ENCODE results near the gene HCRTR1. TPM values are rescaled to one million over a fixed set of nuclear protein-coding genes. Genes with fewer than 3 reads are reported as not detected.

Gene HCRTR1
- total RNA-seq, 1 donor from 2014 or later, result 0.98 TPM

DNA sequence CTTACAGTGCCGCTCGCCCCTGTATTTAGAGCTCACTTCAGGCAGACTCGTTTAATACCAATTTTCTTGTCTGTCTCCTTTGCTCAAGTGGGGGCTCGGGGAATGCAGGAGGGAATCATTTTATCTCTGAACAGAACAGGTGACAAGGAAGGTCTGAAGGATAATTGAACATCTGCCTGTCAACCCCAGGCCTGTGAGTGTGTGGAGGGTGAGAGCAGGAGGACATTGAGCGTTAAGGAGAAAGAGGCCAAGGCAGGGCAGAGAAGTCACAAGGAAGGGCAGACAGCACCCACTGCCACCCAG is 36.9 kb downstream of the HCRTR1 start:
- H3K27me3 Mint-ChIP-seq (ENCODE audit: low read depth), result no peaks in the 10 kb centered on the region
- no peak overlapping the region for H3K27ac Mint-ChIP-seq
- H3K4me1 Mint-ChIP-seq, result peaks cover 22% of the 10 kb centered on the region
- no peak overlapping the region for H3K4me3 Mint-ChIP-seq
- H3K9me3 Mint-ChIP-seq, result no peaks in the 10 kb centered on the region
- TF ChIP-seq, protein P1, sequence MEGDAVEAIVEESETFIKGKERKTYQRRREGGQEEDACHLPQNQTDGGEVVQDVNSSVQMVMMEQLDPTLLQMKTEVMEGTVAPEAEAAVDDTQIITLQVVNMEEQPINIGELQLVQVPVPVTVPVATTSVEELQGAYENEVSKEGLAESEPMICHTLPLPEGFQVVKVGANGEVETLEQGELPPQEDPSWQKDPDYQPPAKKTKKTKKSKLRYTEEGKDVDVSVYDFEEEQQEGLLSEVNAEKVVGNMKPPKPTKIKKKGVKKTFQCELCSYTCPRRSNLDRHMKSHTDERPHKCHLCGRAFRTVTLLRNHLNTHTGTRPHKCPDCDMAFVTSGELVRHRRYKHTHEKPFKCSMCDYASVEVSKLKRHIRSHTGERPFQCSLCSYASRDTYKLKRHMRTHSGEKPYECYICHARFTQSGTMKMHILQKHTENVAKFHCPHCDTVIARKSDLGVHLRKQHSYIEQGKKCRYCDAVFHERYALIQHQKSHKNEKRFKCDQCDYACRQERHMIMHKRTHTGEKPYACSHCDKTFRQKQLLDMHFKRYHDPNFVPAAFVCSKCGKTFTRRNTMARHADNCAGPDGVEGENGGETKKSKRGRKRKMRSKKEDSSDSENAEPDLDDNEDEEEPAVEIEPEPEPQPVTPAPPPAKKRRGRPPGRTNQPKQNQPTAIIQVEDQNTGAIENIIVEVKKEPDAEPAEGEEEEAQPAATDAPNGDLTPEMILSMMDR (IDR thresholded peaks at IDR 0.05; ENCODE audit: unreplicated experiment), result no peak
- peaks cover 26% of the 10 kb centered on the region for H3K36me3 Mint-ChIP-seq
- DNase-seq (ENCODE audit: low spot score in 2 of 2, unreplicated experiment in 2 of 2), result no peak

DNA sequence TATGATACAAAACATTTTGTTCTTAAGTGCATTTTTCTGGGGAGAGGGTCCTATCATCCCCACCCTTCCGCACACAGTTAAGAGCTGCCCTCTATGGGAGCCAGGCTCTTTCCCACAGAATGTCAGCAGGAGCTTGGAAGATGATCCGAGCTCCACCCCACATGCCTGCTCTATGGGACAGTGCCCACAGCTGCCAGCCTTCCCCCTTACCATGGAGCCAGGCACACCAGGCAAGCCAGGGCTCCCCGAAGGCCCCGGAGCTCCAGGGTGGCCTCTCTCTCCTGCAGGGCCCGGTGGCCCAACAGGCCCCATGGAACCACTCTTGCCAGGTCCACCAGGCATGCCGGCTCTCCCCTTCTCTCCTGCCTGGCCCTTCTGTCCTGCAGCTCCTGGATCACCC is 37.6 kb downstream of the HCRTR1 start:
- no peak overlapping the region for H3K27ac Mint-ChIP-seq
- TF ChIP-seq, protein P1 (IDR thresholded peaks at IDR 0.05; ENCODE audit: unreplicated experiment), result no peak
- H3K9me3 Mint-ChIP-seq, result no peaks in the 10 kb centered on the region
- no peaks in the 10 kb centered on the region for H3K27me3 Mint-ChIP-seq (ENCODE audit: low read depth)
- H3K4me3 Mint-ChIP-seq, result no peak overlapping the region
- H3K36me3 Mint-ChIP-seq, result peaks cover 29% of the 10 kb centered on the region
- DNase-seq (ENCODE audit: low spot score in 2 of 2, unreplicated experiment in 2 of 2), result no peak
- peaks cover 19% of the 10 kb centered on the region for H3K4me1 Mint-ChIP-seq

DNA sequence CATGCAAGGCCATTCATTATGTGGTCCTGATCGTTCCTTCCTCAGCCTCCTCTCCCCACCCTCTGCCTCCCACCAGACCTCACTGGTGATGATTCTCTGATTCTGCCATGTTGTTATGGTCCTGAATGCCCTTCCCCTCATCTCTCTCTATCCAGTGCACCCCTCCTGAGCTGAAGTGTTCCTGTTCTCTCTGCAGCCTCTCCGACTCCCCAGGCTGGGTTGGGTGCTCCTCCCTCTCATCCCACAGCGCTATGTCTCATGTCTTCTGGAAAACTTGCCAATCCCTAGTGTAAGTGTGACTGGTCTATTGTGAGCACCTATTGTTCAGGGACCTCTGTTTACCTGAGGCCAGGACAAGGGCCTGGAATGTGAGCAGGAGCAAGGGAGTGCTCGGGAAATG is 38.3 kb downstream of the HCRTR1 start:
- Mint-ChIP-seq H3K27ac (no peak overlapping the region), H3K9me3 (no peaks in the 10 kb centered on the region), H3K27me3 (ENCODE audit: low read depth) (no peaks in the 10 kb centered on the region), H3K4me3 (no peak overlapping the region), H3K36me3 (peaks cover 34% of the 10 kb centered on the region), H3K4me1 (peaks cover 12% of the 10 kb centered on the region)
- TF ChIP-seq, protein P1 (IDR thresholded peaks at IDR 0.05; ENCODE audit: unreplicated experiment), result no peak
- DNase-seq (ENCODE audit: low spot score in 2 of 2, unreplicated experiment in 2 of 2), result no peak

DNA sequence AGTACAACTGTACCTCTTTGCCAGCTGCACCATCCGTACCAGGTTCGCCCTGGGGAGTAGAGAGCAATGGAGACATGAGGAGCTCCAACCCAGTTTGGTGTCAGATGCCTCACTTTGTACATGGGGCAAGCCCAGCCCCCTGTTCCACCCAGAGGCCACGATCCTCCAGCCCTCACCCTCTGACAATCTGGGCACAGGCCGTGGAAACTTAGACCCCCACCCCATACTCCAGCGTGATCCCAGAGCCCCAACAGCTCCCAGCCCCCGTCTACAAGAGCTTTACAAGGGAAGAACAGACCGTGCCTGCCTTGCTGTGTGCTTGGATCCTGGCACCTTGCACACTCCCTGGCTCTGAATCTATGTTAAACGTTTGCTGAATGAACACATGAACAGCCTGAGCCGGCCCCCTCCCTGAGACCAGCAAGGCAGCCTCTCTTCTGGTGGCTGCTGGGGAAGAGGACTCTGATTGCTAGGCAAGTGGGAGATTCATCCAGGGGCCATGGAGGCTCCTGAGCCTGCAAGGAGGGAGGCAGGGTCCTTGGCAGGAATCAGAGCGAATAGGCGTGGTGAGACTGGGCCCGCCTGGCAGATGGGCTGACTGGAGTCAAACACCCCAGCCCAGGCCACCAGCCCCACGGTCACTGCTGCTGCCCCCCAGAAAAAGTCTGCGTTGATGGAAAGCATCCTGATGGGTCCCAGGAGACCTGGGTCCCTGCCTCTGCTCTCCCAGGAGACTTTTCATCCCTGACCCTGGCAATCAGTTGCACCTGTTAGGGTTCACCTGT is 39.7 kb downstream of the HCRTR1 start:
- Mint-ChIP-seq H3K9me3 (no peaks in the 10 kb centered on the region), H3K4me3 (no peak overlapping the region), H3K36me3 (peaks cover 34% of the 10 kb centered on the region), H3K27ac (no peak overlapping the region), H3K4me1 (no peaks in the 10 kb centered on the region), H3K27me3 (ENCODE audit: low read depth) (no peaks in the 10 kb centered on the region)
- DNase-seq (ENCODE audit: low spot score in 2 of 2, unreplicated experiment in 2 of 2), result no peak
- TF ChIP-seq, protein P1 (IDR thresholded peaks at IDR 0.05; ENCODE audit: unreplicated experiment), result no peak

DNA sequence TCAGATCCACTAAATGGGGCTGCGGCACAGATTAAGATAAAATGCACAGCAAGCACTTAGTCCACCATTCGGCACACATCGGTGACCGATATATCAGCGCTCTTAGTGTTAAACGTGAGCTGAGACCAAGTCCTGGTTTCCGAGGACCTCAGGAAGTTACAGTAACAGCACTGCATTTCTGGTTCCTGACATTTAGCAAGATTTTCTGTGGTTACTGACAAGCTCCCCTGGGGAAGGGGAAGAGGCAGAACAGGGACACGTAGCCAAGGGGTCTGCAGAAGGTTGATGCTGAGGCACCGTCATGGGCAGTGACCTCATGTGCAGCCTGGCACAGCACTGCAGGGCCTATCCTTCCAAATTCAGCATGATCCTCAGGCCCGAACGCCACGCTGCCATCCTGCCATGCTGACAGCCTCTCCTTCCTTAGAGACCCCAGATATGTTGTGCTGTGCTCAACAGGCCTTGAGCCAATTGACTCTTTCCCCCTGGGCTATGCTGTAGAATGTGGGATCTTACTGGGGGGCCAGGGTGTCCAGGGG is 40.6 kb downstream of the HCRTR1 start:
- no peaks in the 10 kb centered on the region for H3K4me1 Mint-ChIP-seq
- no peak overlapping the region for H3K27ac Mint-ChIP-seq
- DNase-seq (ENCODE audit: low spot score in 2 of 2, unreplicated experiment in 2 of 2), result no peak
- H3K36me3 Mint-ChIP-seq, result peaks cover 31% of the 10 kb centered on the region
- H3K27me3 Mint-ChIP-seq (ENCODE audit: low read depth), result no peaks in the 10 kb centered on the region
- TF ChIP-seq, protein P1 (IDR thresholded peaks at IDR 0.05; ENCODE audit: unreplicated experiment), result no peak
- H3K9me3 Mint-ChIP-seq, result no peaks in the 10 kb centered on the region
- no peak overlapping the region for H3K4me3 Mint-ChIP-seq

All from mesothelial cell of epicardium (in vitro differentiated cells).